ENCODE results near the gene HSBP1. TPM values are rescaled to one million over a fixed set of nuclear protein-coding genes. Genes with fewer than 3 reads are reported as not detected.

The HSBP1 gene
- polyA plus RNA-seq, 3 donors from 2014 or later = 32.2 to 43.2 (median 35.6) TPM

- H3K27ac Mint-ChIP-seq = no peak overlapping the region
- no peak overlapping the region for H3K4me3 Mint-ChIP-seq
- peaks cover 2 to 27% (median 7%) of the 10 kb centered on the region in 3 donors for H3K27me3 Mint-ChIP-seq (ENCODE audit: low read depth in 3 of 3)
- H3K4me1 Mint-ChIP-seq = peaks cover 3 to 17% of the 10 kb centered on the region in 2 donors
- no peak for DNase-seq
- H3K36me3 Mint-ChIP-seq = no peaks in the 10 kb centered on the region
- peaks cover 0 to 2% (median 0%) of the 10 kb centered on the region in 6 donors for H3K9me3 Mint-ChIP-seq
Measured at GRCh38 chr16:83837566-83837965, 29.8 kb downstream of the HSBP1 start.

- Mint-ChIP-seq H3K27me3 (ENCODE audit: low read depth in 3 of 3) (peaks cover 2 to 27% (median 6%) of the 10 kb centered on the region in 3 donors), H3K36me3 (no peaks in the 10 kb centered on the region), H3K4me1 (peaks cover 3 to 17% of the 10 kb centered on the region in 2 donors), H3K9me3 (peaks cover 0 to 2% (median 0%) of the 10 kb centered on the region in 6 donors), H3K4me3 (no peak overlapping the region), H3K27ac (no peak overlapping the region)
- no peak for DNase-seq
Measured at GRCh38 chr16:83838151-83838550, 30.4 kb downstream of the HSBP1 start.

DNA sequence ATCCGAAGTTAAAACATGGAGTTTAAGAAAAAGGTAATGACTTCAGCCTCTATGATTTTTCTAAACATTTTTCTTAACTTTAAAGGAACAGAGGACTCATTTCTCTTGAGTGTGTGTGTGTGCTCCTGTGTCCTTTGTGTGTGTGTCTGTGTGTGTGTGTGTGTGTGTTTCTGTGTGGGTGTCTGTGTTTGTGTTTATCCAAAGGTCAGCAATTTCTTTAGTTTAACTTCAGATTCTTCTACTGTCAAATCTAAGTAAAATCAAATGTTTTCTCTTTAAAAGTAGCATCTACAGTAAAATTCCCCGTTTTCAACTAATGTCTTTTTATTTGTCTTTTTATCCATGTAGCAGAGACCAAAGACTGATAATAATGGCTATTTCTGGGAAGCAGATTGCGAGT is 31.8 kb downstream of the HSBP1 start:
- Mint-ChIP-seq H3K27ac (no peak overlapping the region), H3K27me3 (ENCODE audit: low read depth in 3 of 3) (peaks cover 2 to 27% (median 6%) of the 10 kb centered on the region in 3 donors), H3K36me3 (no peaks in the 10 kb centered on the region), H3K4me3 (no peak overlapping the region), H3K4me1 (peaks cover 3 to 17% of the 10 kb centered on the region in 2 donors), H3K9me3 (peaks cover 0 to 3% (median 0%) of the 10 kb centered on the region in 6 donors)
- DNase-seq = no peak

DNA sequence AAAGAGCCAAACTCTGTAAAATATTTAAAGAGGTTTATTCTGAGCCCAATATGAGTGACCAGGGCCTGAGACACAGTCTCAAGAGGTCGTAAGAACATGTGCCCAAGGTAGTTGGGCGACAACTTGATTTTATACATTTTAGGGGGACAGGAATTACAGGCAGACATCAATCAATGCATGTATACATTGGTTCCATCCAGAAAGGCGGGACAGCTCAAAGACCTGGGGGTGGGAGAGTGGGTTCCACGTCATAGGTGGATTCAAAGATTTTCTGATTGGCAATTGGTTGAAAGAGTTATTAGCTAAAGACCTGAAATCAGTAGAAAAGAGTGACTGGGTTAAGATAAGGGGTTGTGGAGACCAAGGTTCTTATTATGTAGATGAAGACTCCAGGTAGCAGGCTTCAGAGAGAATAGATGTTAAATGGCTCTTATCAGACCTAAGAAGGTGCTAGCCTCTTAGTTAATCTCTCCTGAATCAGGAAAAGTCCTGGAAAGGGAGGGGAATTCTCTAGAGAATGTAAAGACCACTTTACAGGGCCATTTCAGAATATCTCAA is 32.4 kb downstream of the HSBP1 start:
- Mint-ChIP-seq H3K27me3 (ENCODE audit: low read depth in 3 of 3) (peaks cover 2 to 27% (median 6%) of the 10 kb centered on the region in 3 donors), H3K27ac (no peak overlapping the region), H3K4me1 (peaks cover 3 to 16% of the 10 kb centered on the region in 2 donors), H3K36me3 (no peaks in the 10 kb centered on the region), H3K9me3 (peaks cover 0 to 3% (median 0%) of the 10 kb centered on the region in 6 donors), H3K4me3 (no peak overlapping the region)
- DNase-seq = no peak

GRCh38 chr16:83842291-83842690 is 34.5 kb downstream of the HSBP1 start:
- peaks cover 0 to 3% (median 0%) of the 10 kb centered on the region in 6 donors for H3K9me3 Mint-ChIP-seq
- no peak overlapping the region for H3K27ac Mint-ChIP-seq

GRCh38 chr16:83842756-83843507 is 35.2 kb downstream of the HSBP1 start:
- Mint-ChIP-seq H3K9me3 (peaks cover 0 to 3% (median 0%) of the 10 kb centered on the region in 6 donors), H3K27ac (no peak overlapping the region), H3K4me1 (no peaks in the 10 kb centered on the region), H3K4me3 (no peak overlapping the region), H3K27me3 (ENCODE audit: low read depth in 3 of 3) (peaks cover 0 to 20% (median 3%) of the 10 kb centered on the region in 3 donors), H3K36me3 (no peaks in the 10 kb centered on the region)
- no peak for DNase-seq

More at GRCh38 chr16:83842291-83842690, 34.5 kb downstream of the HSBP1 start:
- no peak overlapping the region for H3K4me3 Mint-ChIP-seq
- peaks cover 0 to 22% (median 5%) of the 10 kb centered on the region in 3 donors for H3K27me3 Mint-ChIP-seq (ENCODE audit: low read depth in 3 of 3)
- H3K4me1 Mint-ChIP-seq = no peaks in the 10 kb centered on the region
- DNase-seq = no peak
- no peaks in the 10 kb centered on the region for H3K36me3 Mint-ChIP-seq

GRCh38 chr16:83843657-83844056 is 35.9 kb downstream of the HSBP1 start:
- no peaks in the 10 kb centered on the region for H3K4me1 Mint-ChIP-seq
- DNase-seq = no peak
- no peak overlapping the region for H3K4me3 Mint-ChIP-seq
- no peak overlapping the region for H3K27ac Mint-ChIP-seq
- H3K36me3 Mint-ChIP-seq = no peaks in the 10 kb centered on the region
- peaks cover 0 to 17% (median 3%) of the 10 kb centered on the region in 3 donors for H3K27me3 Mint-ChIP-seq (ENCODE audit: low read depth in 3 of 3)
- H3K9me3 Mint-ChIP-seq = peaks cover 0 to 3% (median 0%) of the 10 kb centered on the region in 6 donors

DNA sequence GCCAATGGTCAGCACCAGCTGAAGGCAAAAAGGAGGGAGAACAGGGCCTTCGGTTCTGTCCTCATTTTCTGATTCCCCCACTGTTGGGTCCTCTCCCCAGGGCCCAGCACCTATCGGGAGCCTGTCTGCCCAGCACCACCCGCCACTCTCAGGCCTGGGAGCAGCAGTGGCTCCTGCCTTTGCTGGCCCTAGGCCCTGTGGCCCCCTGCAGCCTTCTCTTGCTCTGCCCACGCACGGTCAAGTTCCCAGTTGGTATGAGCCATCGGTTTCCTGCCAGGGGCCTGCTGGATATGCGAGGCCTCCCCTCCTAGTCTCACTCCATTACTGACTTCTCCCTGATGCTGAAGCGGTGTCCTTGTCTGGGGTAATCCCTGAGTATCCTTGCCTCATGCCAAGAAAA is 37.5 kb downstream of the HSBP1 start:
- no peak for DNase-seq
- no peak overlapping the region for H3K27ac Mint-ChIP-seq
- peaks cover 1 to 9% (median 3%) of the 10 kb centered on the region in 3 donors for H3K27me3 Mint-ChIP-seq (ENCODE audit: low read depth in 3 of 3)
- H3K9me3 Mint-ChIP-seq = peaks cover 0 to 1% (median 0%) of the 10 kb centered on the region in 6 donors
- no peaks in the 10 kb centered on the region for H3K4me1 Mint-ChIP-seq
- H3K36me3 Mint-ChIP-seq = no peaks in the 10 kb centered on the region
- H3K4me3 Mint-ChIP-seq = no peak overlapping the region

- H3K4me1 Mint-ChIP-seq = no peaks in the 10 kb centered on the region
- peaks cover 2 to 3% (median 3%) of the 10 kb centered on the region in 3 donors for H3K27me3 Mint-ChIP-seq (ENCODE audit: low read depth in 3 of 3)
- no peaks in the 10 kb centered on the region for H3K36me3 Mint-ChIP-seq
- H3K9me3 Mint-ChIP-seq = peaks cover 0 to 1% (median 0%) of the 10 kb centered on the region in 6 donors
- no peak for DNase-seq
- H3K27ac Mint-ChIP-seq = no peak overlapping the region
- no peak overlapping the region for H3K4me3 Mint-ChIP-seq
Measured at GRCh38 chr16:83847371-83848225, 39.8 kb downstream of the HSBP1 start.

DNA sequence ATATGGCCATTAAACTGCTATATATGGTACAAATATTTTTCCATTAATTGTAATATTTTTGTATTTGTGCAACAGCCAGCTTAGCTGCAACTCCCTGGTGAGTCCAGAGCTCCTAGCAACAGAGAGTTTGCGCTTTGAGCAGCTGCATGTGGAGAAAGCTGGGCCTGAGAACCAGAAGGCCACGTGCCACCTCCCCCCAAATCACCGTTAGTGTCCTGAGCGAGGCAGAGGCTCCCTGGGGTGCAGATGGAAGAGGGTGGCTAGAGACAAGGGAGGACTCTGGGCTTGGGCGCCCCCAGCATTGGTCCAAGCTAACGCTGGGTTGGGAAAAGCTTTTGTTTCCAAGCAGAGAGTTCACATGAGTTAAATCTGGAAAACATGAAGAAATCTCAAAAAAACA is 41.6 kb downstream of the HSBP1 start:
- DNase-seq = no peak
- Mint-ChIP-seq H3K27ac (no peak overlapping the region), H3K4me1 (no peaks in the 10 kb centered on the region), H3K36me3 (no peaks in the 10 kb centered on the region), H3K27me3 (ENCODE audit: low read depth in 3 of 3) (peaks cover 3 to 7% (median 3%) of the 10 kb centered on the region in 3 donors), H3K4me3 (no peak overlapping the region), H3K9me3 (no peaks in the 10 kb centered on the region)

DNA sequence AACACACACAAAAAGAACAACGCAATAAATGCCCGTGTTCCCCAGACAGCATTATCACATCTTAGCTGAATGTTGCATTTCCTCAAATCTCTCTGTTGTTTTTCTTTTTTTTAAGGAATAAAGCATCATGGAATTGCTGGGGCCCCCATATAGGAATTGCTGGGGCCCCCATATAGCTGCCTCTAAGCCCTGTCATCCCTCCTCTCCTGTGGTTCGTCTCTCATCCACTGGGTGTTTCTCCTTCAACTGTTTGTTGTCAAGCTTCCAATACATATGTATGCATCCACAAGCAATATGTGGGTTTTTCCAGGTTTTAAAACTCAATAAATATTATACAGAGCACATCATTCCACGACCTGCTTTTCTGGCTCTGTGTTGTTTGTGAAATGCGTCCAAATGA is 43.2 kb downstream of the HSBP1 start:
- no peaks in the 10 kb centered on the region for H3K4me1 Mint-ChIP-seq
- no peaks in the 10 kb centered on the region for H3K9me3 Mint-ChIP-seq
- no peaks in the 10 kb centered on the region for H3K36me3 Mint-ChIP-seq
- no peak for DNase-seq
- H3K4me3 Mint-ChIP-seq = no peak overlapping the region
- H3K27ac Mint-ChIP-seq = no peak overlapping the region
- H3K27me3 Mint-ChIP-seq (ENCODE audit: low read depth in 3 of 3) = peaks cover 3 to 7% (median 3%) of the 10 kb centered on the region in 3 donors

GRCh38 chr16:83851473-83851872 is 43.7 kb downstream of the HSBP1 start:
- no peaks in the 10 kb centered on the region for H3K4me1 Mint-ChIP-seq
- no peak overlapping the region for H3K27ac Mint-ChIP-seq
- H3K27me3 Mint-ChIP-seq (ENCODE audit: low read depth in 3 of 3) = peaks cover 3 to 7% (median 3%) of the 10 kb centered on the region in 3 donors
- H3K4me3 Mint-ChIP-seq = no peak overlapping the region
- no peaks in the 10 kb centered on the region for H3K36me3 Mint-ChIP-seq
- H3K9me3 Mint-ChIP-seq = no peaks in the 10 kb centered on the region
- DNase-seq = no peak

DNA sequence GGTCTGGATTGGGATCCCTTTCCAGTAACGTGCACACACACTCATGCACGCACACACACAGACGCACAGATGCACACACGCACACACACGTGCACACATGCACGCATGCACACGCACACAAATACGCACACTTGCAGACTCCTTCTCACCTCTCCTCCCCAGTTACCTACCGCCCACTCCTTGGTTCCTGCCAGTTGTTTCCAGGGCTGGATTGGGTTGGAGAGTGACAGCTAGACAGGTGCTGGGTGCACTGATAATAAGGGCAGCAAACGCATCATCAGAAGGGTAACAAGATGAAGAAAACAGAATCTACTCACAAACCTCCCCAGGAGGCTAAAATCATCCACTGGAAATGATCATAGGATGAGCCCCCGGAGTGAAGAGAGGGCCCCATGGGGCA is 45.0 kb downstream of the HSBP1 start:
- H3K36me3 Mint-ChIP-seq = no peaks in the 10 kb centered on the region
- H3K9me3 Mint-ChIP-seq = no peaks in the 10 kb centered on the region
- no peaks in the 10 kb centered on the region for H3K4me1 Mint-ChIP-seq
- no peak overlapping the region for H3K27ac Mint-ChIP-seq
- no peak overlapping the region for H3K4me3 Mint-ChIP-seq
- no peak for DNase-seq
- peaks cover 0 to 4% (median 3%) of the 10 kb centered on the region in 3 donors for H3K27me3 Mint-ChIP-seq (ENCODE audit: low read depth in 3 of 3)

- DNase-seq = no peak
- Mint-ChIP-seq H3K36me3 (no peaks in the 10 kb centered on the region), H3K9me3 (no peaks in the 10 kb centered on the region), H3K4me3 (no peak overlapping the region), H3K4me1 (no peaks in the 10 kb centered on the region), H3K27me3 (ENCODE audit: low read depth in 3 of 3) (peaks cover 0 to 6% (median 5%) of the 10 kb centered on the region in 3 donors), H3K27ac (no peak overlapping the region)
Measured at GRCh38 chr16:83853834-83854233, 46.1 kb downstream of the HSBP1 start.

All from immature natural killer cell (primary cell).